ENCODE data around the gene KYAT1.
A peak's percentile ranks its signal among the peaks of the same experiment; 100 is the strongest.

Gene KYAT1

DNA sequence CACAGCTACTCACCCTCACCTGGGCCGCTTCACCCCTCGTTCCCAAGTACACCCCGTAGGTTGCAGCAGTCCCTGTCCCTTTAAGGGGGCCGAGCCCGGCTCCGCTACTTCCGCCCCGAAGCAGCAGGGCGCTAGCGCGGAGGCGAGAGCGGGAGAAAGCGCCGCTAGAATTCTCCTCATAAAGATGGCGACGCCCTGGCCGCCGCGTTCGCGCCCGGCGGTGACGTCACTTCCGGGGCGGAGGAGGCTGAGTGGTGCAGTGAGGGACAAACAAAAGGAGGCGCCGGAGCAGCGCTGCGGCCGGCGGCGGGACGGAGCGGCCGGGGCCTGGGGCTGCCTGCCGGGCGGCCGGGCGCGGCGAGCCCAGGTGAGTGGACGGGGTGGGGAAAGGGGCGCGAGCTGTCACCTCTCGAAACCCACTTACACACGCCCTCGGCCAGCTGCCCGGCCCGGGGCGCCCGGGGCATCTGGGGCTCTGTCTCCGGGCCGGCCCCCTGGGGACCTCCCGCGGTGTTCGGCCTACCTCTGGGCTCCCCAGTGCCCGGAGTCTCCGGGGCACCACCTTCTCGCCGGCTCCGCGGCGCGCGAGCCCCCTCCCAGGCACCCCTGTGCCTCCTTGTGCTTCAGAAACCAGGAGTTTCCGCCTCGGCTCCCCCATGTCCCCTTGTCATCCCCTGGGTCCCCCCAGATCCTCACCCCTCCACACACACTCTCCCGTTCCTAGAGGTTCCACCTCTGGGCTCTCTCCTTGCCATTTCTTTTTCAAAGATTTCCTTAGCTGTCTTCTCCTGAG, at the start of gene KYAT1, which contains the start of gene LRRC8A:
KYAT1 (minus strand) TSS at position 67 of the 793 bp plus-strand sequence. CDS start 36,545 bp downstream, outside the sequence.
LRRC8A (plus strand) TSS at position 250 of the 793 bp plus-strand sequence. CDS start 25,032 bp downstream, outside the sequence.
- H3K4me1 ChIP-seq: peaks cover 3% of the 10 kb centered on the region; the same call in 1 of the 2 replicates

DNA sequence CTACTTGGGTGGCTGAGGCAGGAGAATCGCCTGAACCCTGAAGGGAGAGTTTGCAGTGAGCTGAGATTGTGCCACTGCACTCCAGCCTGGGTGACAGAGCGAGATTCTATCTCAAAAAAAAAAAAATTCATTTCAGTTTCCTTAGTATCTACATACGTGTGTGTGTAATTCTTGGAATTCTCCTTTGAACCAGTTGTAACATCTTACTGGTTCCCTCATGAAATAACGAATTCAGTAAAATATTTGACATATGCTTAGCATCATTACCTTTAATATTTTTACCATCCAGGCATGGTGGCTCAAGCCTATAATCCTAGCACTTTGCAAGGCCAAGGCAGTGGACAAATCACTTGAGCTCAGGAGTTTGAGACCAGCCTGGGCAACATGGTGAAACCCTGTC, 47.8 kb upstream of the KYAT1 start:
- DNase-seq (ENCODE audit: low spot score in 2 of 2): no peak
- Histone ChIP-seq H3K27me3 (ENCODE audit: low read depth) (0 out of 2 replicates have a peak, but pooled peaks cover 2% of the 10 kb centered on the region), H3K36me3 (replicated peaks) (no peaks in the 10 kb centered on the region), H3K9me3 (no peaks in the 10 kb centered on the region), H3K4me1 (no peaks in the 10 kb centered on the region), H3K4me3 (no peak overlapping the region)
- in situ Hi-C loops (cut with MboI; ENCODE audit: low sequenced_read_pairs): loop anchor here (5.0 kb wide), 2 partner anchors 77 to 197 kb away; no protein-coding TSS in a partner anchor

More for the DNA sequence above, at the start of gene KYAT1, which contains the start of gene LRRC8A:
- in situ Hi-C loops (cut with MboI; ENCODE audit: low sequenced_read_pairs): no loop called here
- Histone ChIP-seq H3K36me3 (replicated peaks) (peaks cover 11% of the 10 kb centered on the region; the same call in 1 of the 2 replicates), H3K27me3 (ENCODE audit: low read depth) (no peaks in the 10 kb centered on the region), H3K4me3 (peak within 1 kb of the TSS; percentile 69), H3K9me3 (no peaks in the 10 kb centered on the region)
- peak; percentile 94 to 98 for DNase-seq (ENCODE audit: low spot score in 2 of 2)

DNA sequence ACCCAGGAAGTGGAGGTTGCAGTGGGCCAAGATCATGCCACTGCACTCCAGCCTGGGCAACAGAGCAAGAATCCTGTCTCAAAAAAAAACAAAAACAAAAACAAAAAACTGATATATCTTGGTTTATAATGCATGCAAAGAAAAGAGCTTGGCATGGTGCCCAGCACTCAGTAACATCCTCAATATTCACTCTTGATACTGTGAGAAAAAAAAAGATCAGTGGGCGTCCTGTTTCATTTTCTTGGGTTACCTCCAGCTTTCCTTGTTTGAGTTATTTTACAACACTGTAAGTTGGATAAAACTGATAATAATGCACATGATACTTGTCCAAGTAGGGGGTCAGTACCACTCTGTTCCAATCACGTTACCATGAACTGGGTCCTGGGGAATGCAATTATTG, 46.9 kb upstream of the KYAT1 start:
- in situ Hi-C loops (cut with MboI; ENCODE audit: low sequenced_read_pairs): loop anchor here (5.0 kb wide), 2 partner anchors 76 to 196 kb away; no protein-coding TSS in a partner anchor
- Histone ChIP-seq H3K4me1 (no peaks in the 10 kb centered on the region), H3K9me3 (no peaks in the 10 kb centered on the region), H3K36me3 (replicated peaks) (no peaks in the 10 kb centered on the region), H3K4me3 (no peak overlapping the region), H3K27me3 (ENCODE audit: low read depth) (0 out of 2 replicates have a peak, but pooled peaks cover 2% of the 10 kb centered on the region)
- DNase-seq (ENCODE audit: low spot score in 2 of 2): no peak

DNA sequence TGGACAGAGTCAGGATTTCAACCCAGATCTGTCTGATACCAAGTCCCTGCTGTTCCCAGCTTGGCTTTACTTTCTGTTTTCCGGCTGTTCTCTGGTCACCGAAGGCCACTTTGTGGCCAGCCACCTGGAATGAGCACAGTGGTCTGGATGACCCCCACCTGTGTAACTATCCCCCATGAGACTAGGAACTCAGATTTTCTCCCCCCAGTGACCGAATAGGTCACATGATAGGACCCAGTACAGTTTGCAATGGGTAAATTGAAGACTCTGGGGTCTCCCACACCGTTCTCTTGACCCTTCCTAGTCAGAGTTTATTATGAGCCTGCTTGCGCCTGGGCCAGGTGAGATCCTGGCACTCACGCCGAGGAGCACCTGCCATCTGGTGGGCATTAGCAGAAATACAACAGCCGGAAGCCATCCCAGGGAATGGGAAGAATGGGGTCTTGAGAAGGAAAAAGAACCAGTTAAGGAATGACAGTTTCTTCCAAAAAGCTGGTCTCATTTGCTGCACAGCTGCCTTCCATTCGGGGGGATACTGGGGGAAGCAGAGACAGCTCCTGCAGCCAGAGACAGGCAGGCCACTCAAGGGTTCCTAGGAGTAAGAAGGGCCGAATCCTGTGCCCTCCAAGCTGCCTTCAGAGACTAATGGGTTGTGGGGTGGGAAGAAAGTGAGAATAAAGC, 46.1 kb upstream of the KYAT1 start:
- 0 out of 2 replicates have a peak, but pooled peaks cover 2% of the 10 kb centered on the region for H3K27me3 ChIP-seq (ENCODE audit: low read depth)
- peak; percentile 71 to 77 for DNase-seq (ENCODE audit: low spot score in 2 of 2)
- no peaks in the 10 kb centered on the region for H3K4me1 ChIP-seq
- no peaks in the 10 kb centered on the region for H3K9me3 ChIP-seq
- no peaks in the 10 kb centered on the region for H3K36me3 ChIP-seq (replicated peaks)
- in situ Hi-C loops (cut with MboI; ENCODE audit: low sequenced_read_pairs): loop anchor here (5.0 kb wide), 2 partner anchors 76 to 196 kb away; no protein-coding TSS in a partner anchor
- no peak overlapping the region for H3K4me3 ChIP-seq

DNA sequence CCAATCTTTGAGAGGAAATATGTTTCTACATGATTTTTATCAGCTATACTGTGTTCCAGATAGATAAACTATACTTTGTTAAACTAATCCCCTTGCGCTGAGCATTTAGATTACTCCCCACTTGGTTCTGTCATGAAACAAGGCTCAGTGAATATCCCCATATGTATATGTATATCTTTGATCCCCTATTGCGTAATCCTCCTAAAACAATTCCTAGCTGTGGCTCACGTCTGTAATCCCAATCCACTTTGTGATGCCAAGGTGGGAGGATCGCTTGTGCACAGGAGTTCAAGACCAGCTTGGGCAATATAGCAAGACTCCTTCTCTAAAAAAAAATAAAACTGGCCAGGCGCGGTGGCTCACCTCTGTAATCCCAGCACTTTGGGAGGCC, 41.7 kb upstream of the KYAT1 start:
- Histone ChIP-seq H3K36me3 (replicated peaks) (no peaks in the 10 kb centered on the region), H3K9me3 (no peaks in the 10 kb centered on the region), H3K4me3 (no peak overlapping the region), H3K4me1 (no peaks in the 10 kb centered on the region), H3K27me3 (ENCODE audit: low read depth) (0 out of 2 replicates have a peak, but pooled peaks cover 2% of the 10 kb centered on the region)
- in situ Hi-C loops (cut with MboI; ENCODE audit: low sequenced_read_pairs): no loop called here
- DNase-seq (ENCODE audit: low spot score in 2 of 2): no peak

DNA sequence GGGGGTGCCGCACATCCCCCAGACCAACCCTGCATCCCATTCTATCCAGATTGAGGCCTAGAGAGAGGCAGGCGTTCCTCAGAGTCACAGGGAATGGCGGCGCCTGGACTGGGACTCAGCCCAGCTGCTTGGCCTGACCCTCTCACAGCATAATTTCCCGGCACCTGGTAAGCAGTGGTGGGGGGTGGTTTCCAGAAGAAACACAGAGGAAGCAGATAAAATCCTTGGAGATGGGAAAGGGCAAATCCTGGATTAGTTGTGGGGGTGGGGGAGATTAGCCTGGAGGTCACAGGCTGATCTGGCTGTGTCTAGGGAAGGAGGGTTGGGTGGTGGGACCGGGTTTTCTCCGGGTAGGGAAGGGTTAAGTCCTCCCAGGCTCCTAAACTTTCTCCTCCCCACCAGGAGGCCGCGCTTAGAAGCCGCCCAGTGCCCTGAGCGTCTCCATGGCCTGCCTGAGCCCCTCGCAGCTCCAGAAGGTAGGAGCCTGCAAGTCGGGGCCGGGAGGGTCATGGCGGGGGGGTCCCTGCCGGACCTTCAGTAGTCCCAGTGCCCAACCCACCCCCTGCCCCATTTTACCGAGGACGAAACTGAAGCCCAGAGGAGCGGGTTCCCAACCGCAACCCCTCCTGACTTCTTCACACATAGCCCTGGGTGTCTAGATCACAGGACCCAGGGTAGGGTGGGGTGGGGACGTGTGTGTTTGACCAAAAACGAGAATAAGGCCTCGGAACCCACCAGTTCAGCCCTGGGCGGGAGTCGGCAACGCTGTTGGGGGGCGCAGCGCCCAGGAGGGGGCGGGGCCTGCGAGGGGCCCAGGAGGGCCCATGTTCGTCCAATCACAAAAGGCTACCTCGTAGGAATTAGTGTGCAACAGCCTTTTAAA, 40.4 kb upstream of the KYAT1 start:
- Histone ChIP-seq H3K36me3 (replicated peaks) (no peaks in the 10 kb centered on the region; the same call in 1 of the 2 replicates), H3K4me3 (no peak overlapping the region), H3K27me3 (ENCODE audit: low read depth) (0 out of 2 replicates have a peak, but pooled peaks cover 2% of the 10 kb centered on the region), H3K4me1 (no peaks in the 10 kb centered on the region), H3K9me3 (no peaks in the 10 kb centered on the region)
- in situ Hi-C loops (cut with MboI; ENCODE audit: low sequenced_read_pairs): no loop called here
- peak; percentile 3 to 27 for DNase-seq (ENCODE audit: low spot score in 2 of 2)

DNA sequence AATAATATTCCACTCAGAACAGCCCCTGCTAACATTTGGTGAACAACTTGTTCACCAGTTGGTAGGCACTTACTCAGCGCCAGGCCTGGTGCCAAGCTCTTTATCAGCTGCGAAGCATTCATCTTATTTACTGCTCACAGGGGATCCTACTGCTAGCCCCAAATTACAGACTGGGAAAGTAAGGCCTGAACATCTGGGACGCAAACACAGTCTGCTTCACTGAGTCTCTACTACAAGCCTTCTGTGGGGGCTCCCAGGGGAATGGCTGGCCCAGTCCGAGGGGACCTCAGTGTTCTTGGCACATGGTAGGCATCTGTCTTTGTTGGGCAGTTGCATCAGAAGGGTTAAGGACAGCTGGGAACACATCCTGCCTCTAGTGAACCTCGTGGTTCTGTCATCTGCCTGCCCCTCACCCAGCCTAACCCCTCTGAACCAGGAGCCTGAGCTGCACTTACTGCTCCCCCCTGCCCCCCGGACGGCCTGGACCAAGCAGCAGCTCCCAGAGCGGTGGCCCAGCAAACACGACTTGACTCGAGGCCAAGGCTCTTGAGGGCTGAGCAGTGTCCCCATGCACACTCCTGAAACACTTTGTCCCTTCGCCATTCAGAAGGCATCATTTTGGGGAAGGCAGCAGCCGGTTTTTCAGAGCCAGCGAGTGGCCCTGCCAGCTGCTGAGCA, 38.8 kb upstream of the KYAT1 start, which contains the start of gene PHYHD1:
PHYHD1 (plus strand) TSS at position 602 of the 678 bp plus-strand sequence. CDS start 1,342 bp downstream, outside the sequence.
- no peak for DNase-seq (ENCODE audit: low spot score in 2 of 2)
- in situ Hi-C loops (cut with MboI; ENCODE audit: low sequenced_read_pairs): no loop called here
- 0 out of 2 replicates have a peak, but pooled peaks cover 1% of the 10 kb centered on the region for H3K27me3 ChIP-seq (ENCODE audit: low read depth)
- H3K4me1 ChIP-seq: no peaks in the 10 kb centered on the region
- H3K4me3 ChIP-seq: no peak within 1 kb of the TSS
- no peaks in the 10 kb centered on the region for H3K9me3 ChIP-seq
- no peaks in the 10 kb centered on the region; the same call in 1 of the 2 replicates for H3K36me3 ChIP-seq (replicated peaks)

DNA sequence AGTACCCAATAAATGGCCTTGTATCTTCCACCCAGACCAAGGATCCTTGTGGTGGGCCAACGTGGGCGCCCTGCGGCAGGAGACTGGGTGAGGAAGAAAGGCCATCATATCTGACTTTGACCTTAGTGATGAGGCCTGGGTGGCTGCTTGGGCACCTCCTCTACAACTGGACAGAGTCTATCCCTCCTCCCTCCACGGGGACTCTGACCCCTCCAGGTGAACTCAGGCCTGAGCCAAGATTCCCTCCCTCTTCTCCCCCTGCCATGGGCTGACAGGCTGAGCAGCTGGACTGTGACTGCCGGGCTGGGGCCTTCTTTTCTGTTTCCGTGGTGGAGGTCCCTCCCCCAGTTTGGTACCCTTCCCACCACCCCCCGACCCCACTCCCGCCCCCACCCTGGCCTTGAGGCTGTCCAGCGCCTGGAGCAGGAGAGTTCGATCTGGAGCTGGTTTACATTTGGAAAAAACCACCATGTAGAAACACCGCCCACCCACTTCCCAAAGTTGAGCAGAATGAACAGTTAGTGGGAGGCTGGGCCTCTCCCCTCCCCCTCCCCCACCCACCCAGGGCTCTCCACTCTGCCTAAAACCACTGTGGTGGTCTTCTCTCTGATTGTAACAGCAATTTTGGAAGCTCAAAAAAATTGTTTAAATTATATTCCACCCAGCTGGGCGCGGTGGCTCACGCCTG, 37.8 kb upstream of the KYAT1 start:
- H3K9me3 ChIP-seq: no peaks in the 10 kb centered on the region
- H3K4me1 ChIP-seq: no peaks in the 10 kb centered on the region
- H3K27me3 ChIP-seq (ENCODE audit: low read depth): no peaks in the 10 kb centered on the region
- no peaks in the 10 kb centered on the region; the same call in 1 of the 2 replicates for H3K36me3 ChIP-seq (replicated peaks)
- DNase-seq (ENCODE audit: low spot score in 2 of 2): no peak
- no peak overlapping the region for H3K4me3 ChIP-seq
- in situ Hi-C loops (cut with MboI; ENCODE audit: low sequenced_read_pairs): no loop called here

DNA sequence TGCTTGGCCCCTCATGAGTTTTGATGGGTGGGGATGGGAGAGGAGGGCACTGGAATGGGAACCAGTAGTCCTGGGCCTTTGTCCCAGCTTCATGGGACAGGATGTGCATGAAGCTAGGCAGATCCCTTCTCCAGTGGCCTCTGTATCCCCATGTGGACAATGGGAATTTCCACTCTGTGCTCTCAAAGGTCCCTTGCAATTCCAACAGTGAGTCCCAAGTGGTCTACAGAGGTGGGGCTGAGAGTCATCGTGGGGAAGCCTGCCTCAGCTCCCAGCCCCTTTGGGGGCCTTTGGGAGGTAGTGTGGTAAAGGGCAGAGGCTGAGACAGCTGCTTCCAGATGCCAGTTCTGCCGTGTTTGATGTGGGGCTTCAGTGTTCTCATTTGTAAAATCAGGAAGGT, 37.2 kb upstream of the KYAT1 start:
- no peaks in the 10 kb centered on the region; the same call in 1 of the 2 replicates for H3K36me3 ChIP-seq (replicated peaks)
- no peaks in the 10 kb centered on the region for H3K27me3 ChIP-seq (ENCODE audit: low read depth)
- no peaks in the 10 kb centered on the region for H3K9me3 ChIP-seq
- in situ Hi-C loops (cut with MboI; ENCODE audit: low sequenced_read_pairs): no loop called here
- H3K4me1 ChIP-seq: no peaks in the 10 kb centered on the region
- H3K4me3 ChIP-seq: no peak overlapping the region
- DNase-seq (ENCODE audit: low spot score in 2 of 2): no peak

DNA sequence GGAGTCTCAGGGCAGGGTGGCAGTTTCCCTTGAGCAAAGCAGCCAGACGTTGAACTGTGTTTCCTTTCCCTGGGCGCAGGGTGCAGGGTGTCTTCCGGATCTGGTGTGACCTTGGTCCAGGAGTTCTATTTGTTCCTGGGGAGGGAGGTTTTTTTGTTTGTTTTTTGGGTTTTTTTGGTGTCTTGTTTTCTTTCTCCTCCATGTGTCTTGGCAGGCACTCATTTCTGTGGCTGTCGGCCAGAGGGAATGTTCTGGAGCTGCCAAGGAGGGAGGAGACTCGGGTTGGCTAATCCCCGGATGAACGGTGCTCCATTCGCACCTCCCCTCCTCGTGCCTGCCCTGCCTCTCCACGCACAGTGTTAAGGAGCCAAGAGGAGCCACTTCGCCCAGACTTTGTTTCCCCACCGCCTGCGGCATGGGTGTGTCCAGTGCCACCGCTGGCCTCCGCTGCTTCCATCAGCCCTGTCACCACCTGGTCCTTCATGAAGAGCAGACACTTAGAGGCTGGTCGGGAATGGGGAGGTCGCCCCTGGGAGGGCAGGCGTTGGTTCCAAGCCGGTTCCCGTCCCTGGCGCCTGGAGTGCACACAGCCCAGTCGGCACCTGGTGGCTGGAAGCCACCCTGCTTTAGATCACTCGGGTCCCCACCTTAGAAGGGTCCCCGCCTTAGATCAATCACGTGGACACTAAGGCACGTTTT, 35.5 kb upstream of the KYAT1 start:
- H3K4me3 ChIP-seq: no peak overlapping the region
- in situ Hi-C loops (cut with MboI; ENCODE audit: low sequenced_read_pairs): no loop called here
- no peaks in the 10 kb centered on the region; the same call in 1 of the 2 replicates for H3K36me3 ChIP-seq (replicated peaks)
- no peak for DNase-seq (ENCODE audit: low spot score in 2 of 2)
- no peaks in the 10 kb centered on the region for H3K27me3 ChIP-seq (ENCODE audit: low read depth)
- no peaks in the 10 kb centered on the region for H3K9me3 ChIP-seq
- H3K4me1 ChIP-seq: no peaks in the 10 kb centered on the region

DNA sequence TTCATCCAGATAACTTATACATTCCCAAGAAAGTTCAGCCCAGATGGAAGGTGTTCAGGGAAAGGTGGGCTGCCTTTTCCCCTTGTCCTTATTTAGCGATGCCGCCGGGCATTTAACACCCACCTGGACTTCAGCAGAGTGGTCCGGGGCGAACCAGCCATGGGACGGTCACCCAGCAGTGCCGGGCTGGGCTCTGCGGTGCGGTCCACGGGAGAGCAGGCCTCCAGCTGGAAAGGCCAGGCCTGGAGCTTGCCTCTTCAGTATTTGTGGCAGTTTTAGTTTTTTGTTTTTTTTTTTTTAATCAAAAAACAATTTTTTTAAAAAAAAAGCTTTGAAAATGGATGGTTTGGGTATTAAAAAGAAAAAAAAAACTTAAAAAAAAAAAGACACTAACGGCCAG, 35.0 kb upstream of the KYAT1 start:
- no peak overlapping the region for H3K4me3 ChIP-seq
- no peaks in the 10 kb centered on the region; the same call in 1 of the 2 replicates for H3K36me3 ChIP-seq (replicated peaks)
- no peaks in the 10 kb centered on the region for H3K9me3 ChIP-seq
- no peaks in the 10 kb centered on the region for H3K4me1 ChIP-seq
- no peak for DNase-seq (ENCODE audit: low spot score in 2 of 2)
- no peaks in the 10 kb centered on the region for H3K27me3 ChIP-seq (ENCODE audit: low read depth)
- in situ Hi-C loops (cut with MboI; ENCODE audit: low sequenced_read_pairs): no loop called here

Measured in HAP-1 (cell line).